Coronary artery (tissue), 2 donors: ENCODE measurements around the gene TBC1D9B.

Experiments
- DNase-seq: peaks from one replicate; pipeline ENCODE4 v3.0.0-alpha.2; 2017; ENCODE audit warnings: low spot score
- H3K27ac ChIP-seq, 2 donors: fragments of 200-600 bp; sonication (generic); one replicate each; pipeline ENCODE4 v1.5.1; 2016 to 2019
- H3K4me3 ChIP-seq: fragments of 200-600 bp; sonication (generic); 2 replicates; pipeline ENCODE4 v1.5.1; 2016; ENCODE audit warnings: mild to moderate bottlenecking, moderate library complexity
- TF ChIP-seq, protein P1 (sequence below): fragments of 200-600 bp; sonication (generic); IDR thresholded peaks from one replicate; pipeline ENCODE4 v1.5.1; 2019; ENCODE audit warnings: antibody characterized with exemption

Gene TBC1D9B

DNA sequence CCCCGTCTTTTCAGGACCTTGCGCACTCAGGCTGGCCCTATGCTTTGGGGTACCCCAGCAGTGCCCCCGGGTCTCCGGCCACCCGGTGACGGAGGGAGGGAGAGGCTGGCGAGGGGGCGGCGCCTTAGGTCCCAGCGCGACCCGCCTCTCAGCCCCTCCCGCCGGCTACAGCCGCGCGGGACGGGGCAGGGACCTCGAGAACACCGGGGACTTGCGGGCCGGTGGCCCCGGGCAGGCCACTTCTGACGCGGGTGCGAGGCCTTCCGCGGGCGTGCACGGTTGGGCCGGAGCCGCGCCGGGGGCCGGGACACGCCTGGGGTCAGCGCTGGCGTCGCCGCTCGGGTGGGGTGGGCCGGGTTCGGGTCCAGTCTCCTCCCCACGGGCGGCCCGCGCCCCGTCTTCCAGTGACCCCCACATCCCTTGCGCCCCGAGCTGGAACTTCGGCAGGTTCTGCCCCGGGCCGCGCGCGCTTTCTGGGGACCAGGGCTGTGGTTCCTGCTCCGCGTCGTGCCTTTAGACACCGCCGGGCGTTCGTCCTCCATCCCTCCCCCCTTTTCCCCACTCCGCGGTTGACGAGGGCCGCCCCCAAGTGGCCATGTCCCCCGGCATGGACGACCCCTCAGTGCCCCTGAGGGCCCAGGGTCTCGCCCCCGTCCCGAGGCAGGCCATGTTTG lies 90.8 kb downstream of the TBC1D9B start:
- H3K4me3 ChIP-seq = peak overlapping the region; percentile 75
- DNase-seq = no peak
- H3K27ac ChIP-seq = peak overlapping the region; percentile 47 to 55
- TF ChIP-seq, protein P1, sequence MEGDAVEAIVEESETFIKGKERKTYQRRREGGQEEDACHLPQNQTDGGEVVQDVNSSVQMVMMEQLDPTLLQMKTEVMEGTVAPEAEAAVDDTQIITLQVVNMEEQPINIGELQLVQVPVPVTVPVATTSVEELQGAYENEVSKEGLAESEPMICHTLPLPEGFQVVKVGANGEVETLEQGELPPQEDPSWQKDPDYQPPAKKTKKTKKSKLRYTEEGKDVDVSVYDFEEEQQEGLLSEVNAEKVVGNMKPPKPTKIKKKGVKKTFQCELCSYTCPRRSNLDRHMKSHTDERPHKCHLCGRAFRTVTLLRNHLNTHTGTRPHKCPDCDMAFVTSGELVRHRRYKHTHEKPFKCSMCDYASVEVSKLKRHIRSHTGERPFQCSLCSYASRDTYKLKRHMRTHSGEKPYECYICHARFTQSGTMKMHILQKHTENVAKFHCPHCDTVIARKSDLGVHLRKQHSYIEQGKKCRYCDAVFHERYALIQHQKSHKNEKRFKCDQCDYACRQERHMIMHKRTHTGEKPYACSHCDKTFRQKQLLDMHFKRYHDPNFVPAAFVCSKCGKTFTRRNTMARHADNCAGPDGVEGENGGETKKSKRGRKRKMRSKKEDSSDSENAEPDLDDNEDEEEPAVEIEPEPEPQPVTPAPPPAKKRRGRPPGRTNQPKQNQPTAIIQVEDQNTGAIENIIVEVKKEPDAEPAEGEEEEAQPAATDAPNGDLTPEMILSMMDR = no peak

DNA sequence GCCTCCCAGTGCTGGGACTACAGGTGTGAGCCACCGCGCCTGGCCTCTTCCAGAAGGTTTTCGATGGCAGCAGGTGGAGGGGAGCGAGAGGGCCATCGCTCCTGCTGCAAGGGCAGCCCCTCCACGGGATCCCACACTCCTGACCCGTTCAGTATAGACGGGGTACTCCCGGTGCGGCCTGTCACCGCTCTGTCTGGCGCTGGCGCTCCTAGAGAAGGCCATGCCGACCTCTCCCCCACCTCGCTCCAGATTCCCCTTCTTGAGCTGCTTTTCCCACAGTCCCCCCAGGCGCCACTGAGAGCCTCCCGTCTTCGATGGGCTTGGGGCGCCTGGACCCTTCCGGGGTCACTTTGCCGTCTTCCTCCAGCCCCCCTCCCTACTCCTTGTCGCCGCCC lies 91.3 kb downstream of the TBC1D9B start:
- H3K4me3 ChIP-seq = peak overlapping the region; percentile 75
- DNase-seq = no peak
- H3K27ac ChIP-seq = peak overlapping the region; percentile 47 to 55
- TF ChIP-seq, protein P1 = no peak

DNA sequence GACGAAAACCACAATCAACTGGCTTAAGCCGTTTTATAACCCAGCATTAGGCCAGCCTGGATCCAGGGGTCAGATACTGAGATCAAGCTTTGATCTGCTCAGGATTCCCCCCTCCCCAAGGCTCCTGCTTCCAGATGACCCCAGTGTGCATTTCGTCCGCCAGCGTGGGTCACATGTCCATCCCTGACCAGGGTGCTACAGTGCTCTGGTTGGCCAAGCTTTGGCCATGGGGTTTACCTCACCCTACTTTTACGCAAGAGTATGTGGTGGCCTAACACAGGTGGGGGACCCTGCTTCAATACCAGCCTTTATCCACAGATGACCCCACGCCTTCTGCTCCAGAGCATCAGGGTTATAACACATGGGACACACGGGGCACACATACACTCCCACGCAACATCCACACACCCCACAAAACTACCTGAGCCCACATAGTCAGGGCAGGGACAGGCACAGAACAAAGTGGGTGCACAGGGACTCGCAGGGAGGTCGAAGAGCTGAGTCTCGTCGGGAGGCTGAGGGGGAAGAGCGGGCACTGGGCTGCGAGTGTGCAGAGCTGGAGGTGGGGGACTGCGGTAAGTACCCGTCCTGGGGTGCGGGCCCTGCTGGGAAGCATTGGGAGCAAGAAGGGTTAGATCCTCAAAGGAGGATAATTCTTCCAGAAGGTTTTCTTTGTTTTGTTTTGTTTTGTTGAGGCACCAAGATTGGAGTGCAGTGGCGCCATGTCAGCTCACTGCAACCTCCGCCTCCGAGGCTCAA lies 92.0 kb downstream of the TBC1D9B start:
- no peak overlapping the region for H3K27ac ChIP-seq
- TF ChIP-seq, protein P1 = no peak
- H3K4me3 ChIP-seq = no peak overlapping the region
- DNase-seq = no peak

DNA sequence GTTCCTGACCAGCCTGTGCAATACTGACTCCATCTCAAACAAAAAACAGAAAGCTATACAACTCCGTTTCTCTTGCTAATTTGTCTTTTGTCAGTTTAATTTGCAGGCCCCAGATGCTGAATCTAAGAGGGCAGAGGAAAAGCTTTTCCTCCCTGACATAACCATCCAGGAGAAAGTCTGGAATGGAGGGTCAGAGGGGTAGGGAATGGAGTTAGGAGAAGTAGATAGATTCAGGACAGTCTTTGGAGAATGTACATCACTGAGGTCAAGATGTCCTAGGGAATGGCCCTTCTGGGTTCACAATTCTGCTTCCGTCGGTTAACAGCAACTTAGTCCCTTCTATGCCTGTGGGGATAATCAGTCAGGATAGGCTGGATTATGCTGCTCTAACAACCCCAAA lies 93.6 kb downstream of the TBC1D9B start:
- TF ChIP-seq, protein P1 = no peak
- Histone ChIP-seq H3K27ac (no peak overlapping the region), H3K4me3 (no peak overlapping the region)
- DNase-seq = no peak

DNA sequence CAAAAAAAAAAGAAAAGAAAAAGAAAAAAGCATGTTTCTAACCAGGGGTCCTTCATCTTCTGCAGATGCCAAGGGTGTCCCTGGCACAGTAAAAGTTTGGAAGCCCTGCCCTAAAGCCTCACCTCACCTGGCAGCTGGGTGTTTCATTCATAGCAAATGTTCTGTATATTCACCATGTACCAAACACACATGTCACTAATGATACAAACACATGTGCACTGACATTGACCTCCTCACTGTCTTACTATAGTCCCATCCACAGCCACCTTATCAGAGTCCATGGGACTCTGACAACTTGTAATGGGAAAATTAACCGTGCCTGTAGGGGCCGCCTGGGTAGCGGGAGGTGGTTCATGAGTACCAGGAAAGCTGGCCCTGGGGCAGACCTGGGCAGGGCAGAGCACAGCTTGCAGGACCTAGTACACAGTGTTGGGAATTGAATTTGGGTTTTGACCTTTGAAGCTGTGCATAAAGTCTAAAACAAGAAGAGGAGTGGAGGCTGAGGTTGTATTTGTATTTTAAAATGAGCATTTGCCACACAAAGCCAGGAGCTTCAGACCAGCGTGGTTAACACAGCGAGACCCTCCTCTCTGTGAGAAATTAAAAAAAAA lies 94.6 kb downstream of the TBC1D9B start:
- no peak for DNase-seq
- H3K27ac ChIP-seq = no peak overlapping the region
- TF ChIP-seq, protein P1 = no peak
- no peak overlapping the region for H3K4me3 ChIP-seq

DNA sequence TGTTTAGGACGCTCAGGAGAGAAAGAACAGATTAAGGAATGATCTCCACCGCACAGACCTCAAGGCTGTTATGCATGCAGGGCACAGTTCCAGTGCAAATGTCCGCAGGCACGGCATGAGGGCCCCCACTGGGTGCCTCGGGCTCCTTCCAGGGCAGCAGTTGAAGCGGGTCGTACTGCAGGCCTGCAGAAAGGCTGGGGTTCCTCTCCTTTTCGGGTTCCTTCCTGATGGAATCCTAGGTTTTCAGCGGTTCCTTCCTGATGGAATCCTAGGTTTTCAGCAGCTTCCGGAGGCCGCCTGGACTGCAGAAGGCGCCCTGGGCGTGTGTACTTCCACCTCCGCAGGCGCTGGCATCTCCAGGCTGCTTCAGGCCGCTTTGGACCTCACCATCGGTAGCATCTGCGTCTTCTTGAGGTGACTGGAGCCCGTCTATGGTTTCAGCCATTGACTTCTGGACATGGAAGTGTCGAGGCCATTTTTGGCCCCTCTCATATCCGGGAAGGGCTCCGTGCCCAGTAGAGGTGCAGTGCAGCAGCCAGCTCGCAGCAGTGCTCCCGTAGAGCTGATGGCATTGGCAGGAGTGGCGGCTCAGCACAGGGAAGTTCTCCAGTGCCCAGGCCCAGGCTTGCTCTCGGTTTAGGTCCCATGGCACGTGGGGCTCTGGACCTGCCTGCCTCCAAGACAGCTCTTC lies 95.4 kb downstream of the TBC1D9B start:
- TF ChIP-seq, protein P1 = no peak
- Histone ChIP-seq H3K27ac (no peak overlapping the region), H3K4me3 (no peak overlapping the region)
- DNase-seq = no peak
